ENCODE measurements around the gene KIF26A.

DNA sequence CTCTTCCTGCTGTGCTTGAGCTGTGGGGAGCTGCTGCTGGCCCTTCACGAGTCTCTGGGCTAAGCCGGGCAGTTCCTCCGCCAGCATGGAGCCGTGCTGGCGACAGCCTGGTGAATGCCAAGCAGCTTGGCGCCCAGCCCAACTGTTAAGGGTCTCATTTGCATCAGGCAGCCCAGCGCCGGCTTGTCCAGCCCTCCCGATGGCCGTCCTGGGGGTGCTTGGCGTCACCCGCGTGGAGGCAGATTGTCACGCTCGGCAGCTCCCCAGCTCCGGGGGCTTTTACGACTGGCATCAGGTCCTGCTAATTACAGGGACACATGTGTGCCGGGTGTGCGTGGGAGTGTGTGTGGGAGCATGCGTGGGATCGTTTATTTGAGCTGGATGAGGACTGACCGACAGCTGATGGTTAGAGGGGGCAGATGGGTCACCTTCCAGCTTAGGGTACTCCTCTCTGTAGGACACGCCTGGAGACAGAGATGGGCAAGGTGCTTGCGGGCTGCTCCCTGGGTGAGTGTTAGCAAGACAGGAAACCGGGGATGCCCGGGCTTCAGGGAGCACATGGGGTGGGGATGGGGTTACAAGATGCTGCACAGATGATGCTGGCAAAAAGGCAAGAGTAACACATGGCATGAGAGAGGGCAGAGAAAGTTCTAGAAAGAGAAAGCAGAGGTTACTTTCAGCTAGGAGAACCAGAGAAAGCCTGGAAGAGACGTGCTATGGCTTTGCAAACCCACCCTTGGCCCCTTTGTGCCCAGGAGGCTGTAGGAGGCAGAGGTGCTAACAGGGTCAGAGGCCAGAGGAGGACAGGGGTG is 64.1 kb downstream of the KIF26A start:
- TF ChIP-seq GATA2 (IDR thresholded peaks at IDR 0.05; ENCODE audit: low read depth, low read length) (peak; percentile 100), GATA3 (IDR thresholded peaks at IDR 0.05; ENCODE audit: low read depth, low read length) (no peak; the same call in 1 of the 2 replicates)

Data from SH-SY5Y (cell line).